LHCN-M2 (cell line): ENCODE results near the gene HDDC2. TPM values are rescaled to one million over a fixed set of nuclear protein-coding genes. Genes with fewer than 3 reads are reported as not detected.

Experiments used
- DNase-seq: peaks from one replicate; pipeline ENCODE4 v3.0.0-alpha.2; 2012; ENCODE audit warnings: low read depth
- polyA plus RNA-seq: library from polyadenylated mRNA; unstranded; fragments of >200 nt; gene quantifications from one replicate; pipeline ENCODE4 v1.2.1, GENCODE V29; 2012; ENCODE audit warnings: missing spikeins
- total RNA-seq: library from RNA; depleted of rRNA; stranded (reverse); fragments of >200 nt; gene quantifications from 2 replicates; pipeline ENCODE4 v1.2.3, GENCODE V29; 2014; rRNA removed

The HDDC2 gene
- 76.6 and 91.4 TPM in 2 replicates for total RNA-seq
- 129 TPM for polyA plus RNA-seq

- DNase-seq = peak; percentile 68
These were observed at the start of gene HDDC2 for GRCh38 chr6:125301435-125302391. Gene HDDC2, minus strand, starts transcription at chr6:125301967. Its CDS starts 35 bp downstream, at chr6:125301932.

- DNase-seq = no peak
These were observed 45.3 kb upstream of the HDDC2 start for GRCh38 chr6:125346926-125347563.

GRCh38 chr6:125346201-125346925, 44.6 kb upstream of the HDDC2 start:
- no peak for DNase-seq

- no peak for DNase-seq
These were observed 39.7 kb upstream of the HDDC2 start for GRCh38 chr6:125341460-125341859.

GRCh38 chr6:125340991-125341390, 39.2 kb upstream of the HDDC2 start:
- no peak for DNase-seq

GRCh38 chr6:125340175-125340835, 38.5 kb upstream of the HDDC2 start:
- no peak for DNase-seq

- DNase-seq = no peak
These were observed 37.9 kb upstream of the HDDC2 start for GRCh38 chr6:125339653-125340052.

GRCh38 chr6:125338381-125338780, 36.6 kb upstream of the HDDC2 start:
- DNase-seq = no peak

GRCh38 chr6:125337706-125338105, 35.9 kb upstream of the HDDC2 start:
- no peak for DNase-seq

GRCh38 chr6:125332664-125333063, 30.9 kb upstream of the HDDC2 start:
- no peak for DNase-seq

- no peak for DNase-seq
These were observed 23.8 kb upstream of the HDDC2 start for GRCh38 chr6:125325586-125325985.

GRCh38 chr6:125323376-125323775, 21.6 kb upstream of the HDDC2 start:
- DNase-seq = no peak

- no peak for DNase-seq
These were observed 14.9 kb upstream of the HDDC2 start for GRCh38 chr6:125316621-125317020.

GRCh38 chr6:125315548-125315947, 13.8 kb upstream of the HDDC2 start:
- DNase-seq = no peak

- peak; percentile 46 for DNase-seq
These were observed 12.3 kb upstream of the HDDC2 start for GRCh38 chr6:125314009-125314581.

- DNase-seq = no peak
These were observed 11.2 kb upstream of the HDDC2 start for GRCh38 chr6:125312950-125313349.

GRCh38 chr6:125312478-125312877, 10.7 kb upstream of the HDDC2 start:
- no peak for DNase-seq

GRCh38 chr6:125310994-125311649, 9.4 kb upstream of the HDDC2 start:
- peak; percentile 59 for DNase-seq

GRCh38 chr6:125307964-125308615, 6.3 kb upstream of the HDDC2 start:
- no peak for DNase-seq
